Activated CD8-positive, alpha-beta T cell treated with anti-CD3 and anti-CD28 coated beads for 36 hours (primary cell): ENCODE measurements around the gene RSL1D1. TPM values are rescaled to one million over a fixed set of nuclear protein-coding genes. Genes with fewer than 3 reads are reported as not detected.

ENCODE experiments used
- ATAC-seq: fragments of 200-7000 bp; cut with Tn5 transposase; one replicate; pipeline ENCODE4 v1.10.0; 2021; ENCODE audit warnings: mild to moderate bottlenecking, moderate library complexity
- CTCF ChIA-PET: fragments of 350-600 bp; sonication (Branson Sonifier 250); formaldehyde crosslinking; loops from one replicate; lab custom pipeline; 2021; ENCODE audit warnings: antibody characterized with exemption; lab: Charles Lee
- POLR2A ChIA-PET: fragments of 350-600 bp; sonication (Branson Sonifier 250); formaldehyde crosslinking; loops from one replicate; lab custom pipeline; 2021; ENCODE audit warnings: antibody characterized with exemption; lab: Charles Lee
- DNase-seq: peaks from one replicate; pipeline ENCODE4 v3.0.0-alpha.2; 2020
- H3K27ac Mint-ChIP-seq: one replicate; pipeline ENCODE4 v1.8.0; 2021; ENCODE audit warnings: mild to moderate bottlenecking, mixed read lengths
- H3K27me3 Mint-ChIP-seq: one replicate; pipeline ENCODE4 v1.8.0; 2021; ENCODE audit warnings: mixed read lengths
- H3K36me3 Mint-ChIP-seq: one replicate; pipeline ENCODE4 v1.8.0; 2021; ENCODE audit warnings: low read depth, mixed read lengths
- H3K4me1 Mint-ChIP-seq: one replicate; pipeline ENCODE4 v1.8.0; 2021; ENCODE audit warnings: low read depth, mixed read lengths
- H3K4me3 Mint-ChIP-seq: one replicate; pipeline ENCODE4 v1.8.0; 2021; ENCODE audit warnings: mild to moderate bottlenecking, moderate library complexity, mixed read lengths
- H3K9me3 Mint-ChIP-seq: one replicate; pipeline ENCODE4 v1.8.0; 2021; ENCODE audit warnings: mixed read lengths
- CTCF ChIP-seq: fragments of 200-600 bp; IDR thresholded peaks from one replicate; pipeline ENCODE4 v1.8.0; 2022; ENCODE audit warnings: antibody characterized with exemption, mild to moderate bottlenecking
- intact Hi-C: fragments of 100-400 bp; cut with micrococcal nuclease; formaldehyde crosslinking; loops from one replicate; pipeline ENCODE4 v1.10.0; 2022
- total RNA-seq, 2 experiments: library from RNA; stranded (reverse); gene quantifications; one replicate each; pipeline ENCODE4 v1.2.3, GENCODE V29; 2021

The RSL1D1 gene
- total RNA-seq, 2 experiments from 2014 or later, result 344 TPM

GRCh38 chr16:11797957-11798299 lies 53.4 kb downstream of the RSL1D1 start:
- ChIA-PET CTCF (interaction anchor here (0.8 to 7.5 kb wide), 19 partner anchors 10 to 266 kb away, joined by 3 to 125 read pairs (median 4); partner anchors contain the start of gene TXNDC11), POLR2A (interaction anchor here (0.5 to 6.6 kb wide), 12 partner anchors 9 to 839 kb away, joined by 3 to 55 read pairs (median 6); partner anchors contain the start of genes GSPT1, RSL1D1 and TXNDC11)
- peak overlapping the region; percentile 96 for H3K27ac Mint-ChIP-seq
- ATAC-seq, result no peak
- no peaks in the 10 kb centered on the region for H3K9me3 Mint-ChIP-seq
- peaks cover 29% of the 10 kb centered on the region for H3K36me3 Mint-ChIP-seq
- no peak for TF ChIP-seq CTCF
- H3K4me1 Mint-ChIP-seq, result peaks cover 56% of the 10 kb centered on the region
- DNase-seq, result peak; percentile 28
- no peaks in the 10 kb centered on the region for H3K27me3 Mint-ChIP-seq
- H3K4me3 Mint-ChIP-seq, result peak overlapping the region; percentile 89
- intact Hi-C loops, result loop anchor here (2.0 to 5.0 kb wide), 2 partner anchors 15 to 56 kb away; partner anchors contain the start of gene TXNDC11

DNA sequence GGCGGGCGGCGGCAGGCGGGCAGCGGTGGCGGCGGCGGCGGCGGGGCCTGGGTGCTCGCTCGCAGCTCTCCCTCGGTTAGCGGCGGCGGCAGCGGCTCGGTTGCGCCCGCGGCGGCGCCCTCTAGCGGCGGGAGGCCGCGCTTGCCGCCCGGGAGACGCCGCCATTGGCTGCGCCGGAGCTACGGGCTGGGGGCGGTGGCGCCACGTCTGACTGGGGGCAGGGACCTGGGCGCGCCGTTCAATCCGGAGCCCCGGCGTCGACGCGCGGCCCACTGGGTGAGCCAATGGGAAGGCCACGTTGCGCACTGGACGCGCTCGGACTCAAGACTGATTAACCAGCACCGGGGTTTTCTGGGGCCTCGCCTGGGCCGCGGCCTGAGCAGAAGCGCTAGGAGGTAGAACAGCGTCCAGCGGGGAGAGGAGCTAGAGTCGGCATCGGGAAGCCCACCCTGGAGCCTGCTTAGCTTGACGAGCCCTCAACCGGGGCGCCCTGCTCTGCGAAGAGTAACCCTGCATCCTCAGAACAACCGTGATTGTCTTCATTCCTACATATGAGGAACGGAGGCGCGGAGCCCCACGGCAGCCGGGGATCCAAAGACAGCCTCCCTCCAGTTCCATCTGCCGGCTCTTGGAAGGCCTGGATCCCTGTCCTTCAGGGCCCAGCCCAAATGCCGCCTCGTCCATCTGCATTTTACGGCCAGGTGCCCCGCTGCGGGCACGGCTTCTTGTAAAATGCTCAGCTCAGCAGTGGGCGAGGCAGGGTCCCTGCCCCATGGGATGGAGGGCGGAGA lies 54.0 kb downstream of the RSL1D1 start, which contains the start of gene ZC3H7A:
Gene ZC3H7A, minus strand, starts transcription at position 93 of the 791 bp plus-strand sequence. CDS start 14,904 bp downstream, outside the sequence.
- peaks cover 61% of the 10 kb centered on the region for H3K4me1 Mint-ChIP-seq
- no peaks in the 10 kb centered on the region for H3K9me3 Mint-ChIP-seq
- ChIA-PET POLR2A (interaction anchor here (0.6 to 6.6 kb wide), 13 partner anchors 8 to 117 kb away, joined by 3 to 55 read pairs (median 6); partner anchors contain the start of genes GSPT1, RSL1D1 and TXNDC11), CTCF (interaction anchor here (0.6 to 7.5 kb wide), 28 partner anchors 9 to 265 kb away, joined by 3 to 125 read pairs (median 4); partner anchors contain the start of genes RSL1D1 and TXNDC11)
- peak within 1 kb of the TSS; percentile 89 for H3K4me3 Mint-ChIP-seq
- H3K27me3 Mint-ChIP-seq, result no peaks in the 10 kb centered on the region
- ATAC-seq (peak; percentile 98), DNase-seq (peak; percentile 95)
- intact Hi-C loops, result loop anchor here (2.0 to 5.0 kb wide), 2 partner anchors 15 to 55 kb away; partner anchors contain the start of gene TXNDC11
- peaks cover 32% of the 10 kb centered on the region for H3K36me3 Mint-ChIP-seq
- peak; percentile 74 for TF ChIP-seq CTCF
- H3K27ac Mint-ChIP-seq, result peak within 1 kb of the TSS; percentile 96

- Mint-ChIP-seq H3K4me1 (peaks cover 69% of the 10 kb centered on the region), H3K9me3 (no peaks in the 10 kb centered on the region), H3K27ac (peak overlapping the region; percentile 93), H3K36me3 (peaks cover 32% of the 10 kb centered on the region), H3K27me3 (no peaks in the 10 kb centered on the region), H3K4me3 (peak overlapping the region; percentile 76)
- ChIA-PET CTCF (interaction anchor here (0.7 to 7.5 kb wide), 21 partner anchors 10 to 213 kb away, joined by 3 to 125 read pairs (median 4); partner anchors contain the start of genes RSL1D1 and TXNDC11), POLR2A (interaction anchor here (0.6 to 6.6 kb wide), 12 partner anchors 12 to 262 kb away, joined by 3 to 55 read pairs (median 5); partner anchors contain the start of genes GSPT1, RSL1D1 and TXNDC11)
- ATAC-seq, result no peak
- no peak for DNase-seq
- no peak for TF ChIP-seq CTCF
- intact Hi-C loops, result loop anchor here (2.0 to 5.0 kb wide), 2 partner anchors 14 to 54 kb away; partner anchors contain the start of gene TXNDC11
These were observed 54.8 kb downstream of the RSL1D1 start for GRCh38 chr16:11796227-11797165.

DNA sequence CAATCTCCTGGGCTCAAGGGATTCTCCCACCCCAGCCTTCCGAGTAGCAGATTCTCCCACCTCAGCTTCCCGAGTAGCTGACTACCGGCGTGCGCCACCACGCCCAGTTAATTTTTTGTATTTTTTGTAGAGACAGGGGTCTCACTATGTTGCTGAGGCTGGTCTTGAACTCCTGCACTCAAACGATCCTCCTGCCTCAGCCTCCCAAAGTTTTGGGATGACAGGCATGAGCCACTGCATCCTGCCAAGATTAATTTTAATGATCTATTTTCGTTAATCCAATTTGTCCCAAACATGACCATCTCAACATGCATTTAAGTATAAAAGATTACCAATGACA lies 55.5 kb downstream of the RSL1D1 start:
- CTCF ChIA-PET, result interaction anchor here (1.6 to 7.5 kb wide), 4 partner anchors 14 to 53 kb away, joined by 3 to 125 read pairs (median 20); partner anchors contain the start of gene TXNDC11

More for the DNA sequence above, 55.5 kb downstream of the RSL1D1 start:
- ATAC-seq (no peak), DNase-seq (no peak)
- Mint-ChIP-seq H3K36me3 (peaks cover 36% of the 10 kb centered on the region), H3K4me1 (peaks cover 71% of the 10 kb centered on the region), H3K9me3 (no peaks in the 10 kb centered on the region), H3K4me3 (peak overlapping the region; percentile 76), H3K27ac (peak overlapping the region; percentile 93), H3K27me3 (no peaks in the 10 kb centered on the region)
- intact Hi-C loops, result loop anchor here (2.0 to 5.0 kb wide), 2 partner anchors 13 to 54 kb away; partner anchors contain the start of gene TXNDC11
- POLR2A ChIA-PET, result interaction anchor here (0.6 to 6.6 kb wide), 7 partner anchors 12 to 292 kb away, joined by 3 to 55 read pairs (median 3); partner anchors contain the start of gene TXNDC11
- no peak for TF ChIP-seq CTCF
